Measurements from ENCODE around the gene EGFL8. TPM values are rescaled to one million over a fixed set of nuclear protein-coding genes. Genes with fewer than 3 reads are reported as not detected.

Gene EGFL8
- total and polyA plus RNA-seq, 9 donors: 11.8 to 47.3 (median 36.7) TPM

DNA sequence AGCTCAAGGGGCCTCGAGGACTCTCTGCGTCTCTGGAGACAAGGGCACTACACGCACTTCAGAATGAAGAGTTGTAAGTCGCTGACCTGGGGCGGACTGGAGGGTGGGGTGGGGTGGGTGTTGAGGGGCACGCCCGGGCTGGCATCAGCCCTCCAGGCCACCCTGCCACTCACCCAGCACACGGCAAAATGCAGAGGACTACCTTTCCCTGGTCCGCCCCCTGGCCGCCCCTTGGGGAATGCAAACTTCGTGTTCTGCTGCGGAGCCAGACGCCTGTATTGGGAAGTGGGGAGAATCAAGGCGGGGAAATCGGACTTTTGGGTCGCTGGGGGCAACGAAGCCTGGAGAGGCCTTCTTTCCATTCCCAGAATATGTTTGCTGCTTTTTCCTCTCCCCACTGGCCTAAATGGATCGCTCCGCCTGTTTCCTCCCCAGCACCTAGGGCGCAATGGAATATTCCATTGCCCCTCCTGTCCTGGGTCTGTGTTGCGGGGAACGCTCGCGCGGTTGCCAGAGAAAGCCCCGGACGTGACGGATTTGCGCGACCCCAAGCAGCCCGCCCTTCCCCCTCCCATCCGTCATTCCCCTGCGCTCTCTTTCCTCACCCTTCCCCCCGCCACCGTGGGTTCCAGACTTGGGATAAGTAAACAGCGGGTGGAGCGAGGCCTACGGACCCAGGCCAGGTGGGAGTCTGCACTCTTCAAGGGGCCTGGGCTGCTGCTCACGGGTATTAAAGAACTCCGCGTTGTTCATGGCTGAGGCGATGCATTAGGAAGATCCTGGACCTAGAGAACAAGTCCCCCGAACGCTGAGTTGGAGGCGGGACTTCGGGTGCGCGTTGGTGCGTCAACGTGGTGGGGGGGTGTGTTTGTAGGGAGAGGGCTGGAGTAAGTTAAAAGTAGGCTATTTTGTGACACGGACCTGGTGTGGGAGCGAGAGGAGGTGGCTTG lies 10.6 kb upstream of the EGFL8 start, which contains the start of gene PPT2:
TSS of gene PPT2 (plus strand) at position 578 of the 950 bp plus-strand sequence. CDS start 454 bp downstream, outside the sequence.
- DNase-seq: peak; percentile 94 to 97 (median 95)
- intact Hi-C loops (cut with DNase I): loop anchor here in 3 of 4 donors (2.0 to 10.0 kb wide), 3 partner anchors 35 to 69 kb away; no protein-coding TSS in a partner anchor
- H3K9me3 ChIP-seq: no peaks in the 10 kb centered on the region
- H3K4me3 ChIP-seq: peak within 1 kb of the TSS; percentile 51
- no peaks in the 10 kb centered on the region for H3K36me3 ChIP-seq
- WGBS, 3 donors: 0 to 1% (median 1%) methylated on average over 51 to 52 of the region's 52 CpGs
- TF ChIP-seq, protein P1, sequence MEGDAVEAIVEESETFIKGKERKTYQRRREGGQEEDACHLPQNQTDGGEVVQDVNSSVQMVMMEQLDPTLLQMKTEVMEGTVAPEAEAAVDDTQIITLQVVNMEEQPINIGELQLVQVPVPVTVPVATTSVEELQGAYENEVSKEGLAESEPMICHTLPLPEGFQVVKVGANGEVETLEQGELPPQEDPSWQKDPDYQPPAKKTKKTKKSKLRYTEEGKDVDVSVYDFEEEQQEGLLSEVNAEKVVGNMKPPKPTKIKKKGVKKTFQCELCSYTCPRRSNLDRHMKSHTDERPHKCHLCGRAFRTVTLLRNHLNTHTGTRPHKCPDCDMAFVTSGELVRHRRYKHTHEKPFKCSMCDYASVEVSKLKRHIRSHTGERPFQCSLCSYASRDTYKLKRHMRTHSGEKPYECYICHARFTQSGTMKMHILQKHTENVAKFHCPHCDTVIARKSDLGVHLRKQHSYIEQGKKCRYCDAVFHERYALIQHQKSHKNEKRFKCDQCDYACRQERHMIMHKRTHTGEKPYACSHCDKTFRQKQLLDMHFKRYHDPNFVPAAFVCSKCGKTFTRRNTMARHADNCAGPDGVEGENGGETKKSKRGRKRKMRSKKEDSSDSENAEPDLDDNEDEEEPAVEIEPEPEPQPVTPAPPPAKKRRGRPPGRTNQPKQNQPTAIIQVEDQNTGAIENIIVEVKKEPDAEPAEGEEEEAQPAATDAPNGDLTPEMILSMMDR (IDR thresholded peaks at IDR 0.05): peak in 2 of 3 donors; percentile 39 to 46
- TF ChIP-seq POLR2A (IDR thresholded peaks at IDR 0.05) (peak; percentile 71), EP300 (IDR thresholded peaks at IDR 0.05) (peak; percentile 16)
- no peaks in the 10 kb centered on the region for H3K27me3 ChIP-seq
- H3K4me1 ChIP-seq (ENCODE audit: insufficient read depth): peaks cover 9% of the 10 kb centered on the region
- peak within 1 kb of the TSS; percentile 90 to 94 for H3K27ac ChIP-seq

DNA sequence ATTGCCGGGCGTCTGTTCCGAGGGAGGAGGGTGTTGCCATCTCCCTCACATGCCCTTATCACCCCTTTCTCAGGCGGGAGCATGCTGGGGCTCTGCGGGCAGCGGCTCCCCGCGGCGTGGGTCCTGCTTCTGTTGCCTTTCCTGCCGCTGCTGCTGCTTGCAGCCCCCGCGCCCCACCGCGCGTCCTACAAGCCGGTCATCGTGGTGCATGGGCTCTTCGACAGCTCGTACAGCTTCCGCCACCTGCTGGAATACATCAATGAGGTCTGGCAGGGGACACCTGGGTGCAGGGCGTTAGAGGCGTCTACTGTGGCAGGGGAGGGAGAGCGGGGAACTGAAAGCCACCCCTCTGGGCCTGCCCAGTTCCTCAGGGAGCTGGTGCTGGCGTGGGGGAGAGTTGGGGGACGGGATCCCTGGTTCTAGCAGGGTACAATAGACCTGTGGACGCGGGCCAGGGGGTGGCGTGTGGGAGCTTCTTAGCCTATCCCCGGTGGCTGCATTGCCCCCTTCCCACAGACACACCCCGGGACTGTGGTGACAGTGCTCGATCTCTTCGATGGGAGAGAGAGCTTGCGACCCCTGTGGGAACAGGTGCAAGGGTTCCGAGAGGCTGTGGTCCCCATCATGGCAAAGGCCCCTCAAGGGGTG lies 9.8 kb upstream of the EGFL8 start:
- WGBS, 3 donors: 1 to 5% (median 2%) methylated on average over 33 to 34 of the region's 34 CpGs
- intact Hi-C loops (cut with DNase I): loop anchor here in 3 of 4 donors (2.0 to 10.0 kb wide), 3 partner anchors 36 to 70 kb away; no protein-coding TSS in a partner anchor
- H3K36me3 ChIP-seq: no peaks in the 10 kb centered on the region
- peak overlapping the region; percentile 90 to 94 for H3K27ac ChIP-seq
- DNase-seq: peak; percentile 76 to 84 (median 82)
- no peaks in the 10 kb centered on the region for H3K27me3 ChIP-seq
- no peak for TF ChIP-seq EP300 (IDR thresholded peaks at IDR 0.05)
- TF ChIP-seq, protein P1 (IDR thresholded peaks at IDR 0.05): peak in 2 of 3 donors; percentile 86 to 87
- no peaks in the 10 kb centered on the region for H3K9me3 ChIP-seq
- peak overlapping the region; percentile 51 for H3K4me3 ChIP-seq
- H3K4me1 ChIP-seq (ENCODE audit: insufficient read depth): peaks cover 9% of the 10 kb centered on the region

DNA sequence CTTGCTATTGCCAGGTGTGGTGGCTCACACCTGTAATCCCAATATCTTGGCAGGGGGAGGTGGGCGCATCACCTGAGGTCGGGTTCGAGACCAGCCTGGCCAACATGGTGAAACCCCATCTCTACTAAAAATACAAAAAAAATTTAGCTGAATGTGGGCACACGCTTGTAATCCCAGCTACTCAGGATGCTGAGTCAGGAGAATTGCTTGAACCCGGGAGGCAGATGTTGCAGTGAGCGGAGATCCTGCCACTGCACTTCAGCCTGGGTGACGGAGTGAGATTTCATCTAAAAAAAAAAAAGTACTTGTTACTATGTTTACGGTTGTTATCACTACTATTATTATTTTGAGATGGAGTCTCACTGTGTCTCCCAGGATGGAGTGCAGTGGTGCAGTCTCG lies 7.5 kb upstream of the EGFL8 start:
- Histone ChIP-seq H3K27ac (no peak overlapping the region), H3K27me3 (no peaks in the 10 kb centered on the region), H3K9me3 (no peaks in the 10 kb centered on the region), H3K4me1 (ENCODE audit: insufficient read depth) (peaks cover 9% of the 10 kb centered on the region), H3K4me3 (no peak overlapping the region), H3K36me3 (no peaks in the 10 kb centered on the region)
- intact Hi-C loops (cut with DNase I): loop anchor here in 1 of 4 donors (10.0 kb wide), 1 partner anchor 72 kb away; no protein-coding TSS in a partner anchor
- TF ChIP-seq POLR2A (IDR thresholded peaks at IDR 0.05): no peak
- TF ChIP-seq, protein P1 (IDR thresholded peaks at IDR 0.05): no peak
- no peak for TF ChIP-seq EP300 (IDR thresholded peaks at IDR 0.05)
- DNase-seq: no peak
- 78 to 87% (median 79%) methylated on average over 9 of the region's 9 CpGs for WGBS, 3 donors

DNA sequence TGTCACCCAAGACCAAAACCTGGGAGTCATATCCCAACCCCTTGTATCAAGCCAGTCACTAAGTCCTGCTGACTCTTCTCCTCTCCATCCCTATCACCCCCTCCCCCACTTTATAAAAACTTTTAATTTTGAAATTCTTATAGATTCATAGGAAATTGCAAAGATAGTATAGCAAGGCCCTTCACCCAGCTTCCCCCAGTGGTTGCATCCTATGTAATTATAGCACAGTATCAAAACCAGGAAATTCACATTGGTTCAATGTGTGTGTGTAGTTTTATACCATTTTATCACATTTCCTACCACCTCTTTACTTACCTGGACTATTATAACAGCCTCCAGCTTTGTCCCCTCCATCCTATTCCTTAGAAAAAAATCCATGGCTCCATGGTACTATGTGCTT lies 6.3 kb upstream of the EGFL8 start:
- no peaks in the 10 kb centered on the region for H3K36me3 ChIP-seq

More for the DNA sequence above, 6.3 kb upstream of the EGFL8 start:
- Histone ChIP-seq H3K9me3 (no peaks in the 10 kb centered on the region), H3K27ac (no peak overlapping the region), H3K4me1 (ENCODE audit: insufficient read depth) (peaks cover 6% of the 10 kb centered on the region), H3K4me3 (no peak overlapping the region), H3K27me3 (no peaks in the 10 kb centered on the region)
- TF ChIP-seq, protein P1 (IDR thresholded peaks at IDR 0.05): no peak
- no peak for TF ChIP-seq POLR2A (IDR thresholded peaks at IDR 0.05)
- TF ChIP-seq EP300 (IDR thresholded peaks at IDR 0.05): no peak
- intact Hi-C loops (cut with DNase I): loop anchor here in 1 of 4 donors (10.0 kb wide), 1 partner anchor 73 kb away; no protein-coding TSS in a partner anchor
- DNase-seq: no peak

Measured in ovary (tissue), 9 donors.